ENCODE measurements around the gene DUSP6. TPM values are rescaled to one million over a fixed set of nuclear protein-coding genes. Genes with fewer than 3 reads are reported as not detected.

The DUSP6 gene
- total and polyA plus RNA-seq, 2 donors (not counting 1 experiment from before 2014, with no cell fraction given), result 3.2 to 42.2 TPM

GRCh38 chr12:89319122-89319521 is 33.2 kb downstream of the DUSP6 start:
- Histone ChIP-seq H3K79me2 (ENCODE audit: control insufficient read depth, insufficient read depth, low read length) (no peaks in the 10 kb centered on the region), H3K9ac (ENCODE audit: low read length) (no peak overlapping the region), H3K4me3 (ENCODE audit: control extremely low read depth in 1 of 5, extremely low read depth in 1 of 5, insufficient read depth in 1 of 5, low read depth in 2 of 5, low read length in 4 of 5) (no peak overlapping the region), H3K36me3 (replicated peaks in 1 of 2; ENCODE audit: control extremely low read depth in 1 of 2, control insufficient read depth in 1 of 2, extremely low read depth in 1 of 2, insufficient read depth in 2 of 2, low read length in 1 of 2) (no peaks in the 10 kb centered on the region), H3K9me3 (ENCODE audit: control extremely low read depth in 1 of 3, control insufficient read depth in 2 of 3, insufficient read depth in 1 of 3, low read length in 2 of 3) (no peaks in the 10 kb centered on the region), H3K27me3 (replicated peaks in 1 of 4; ENCODE audit: control extremely low read depth in 1 of 4, control insufficient read depth in 3 of 4, insufficient read depth in 4 of 4, low read length in 3 of 4) (no peaks in the 10 kb centered on the region), H3K4me1 (ENCODE audit: control insufficient read depth in 2 of 2, insufficient read depth in 2 of 2, low read length in 2 of 2) (peaks cover 17 to 29% of the 10 kb centered on the region in 2 donors), H4K20me1 (ENCODE audit: control insufficient read depth, insufficient read depth, low read length, poor library complexity, severe bottlenecking) (no peaks in the 10 kb centered on the region), H2AFZ (ENCODE audit: insufficient read depth, low read depth, low read length, poor library complexity, severe bottlenecking) (no peak overlapping the region), H3K4me2 (replicated peaks; ENCODE audit: low read depth, low read length, poor library complexity, severe bottlenecking) (peak overlapping the region; percentile 47), H3K27ac (ENCODE audit: low read length in 2 of 2) (no peak overlapping the region)
- 78% methylated on average over 3 of the region's 4 CpGs for WGBS (ENCODE audit: insufficient coverage)
- ATAC-seq (ENCODE audit: low read depth) (no peak), DNase-seq (no peak)
- Mint-ChIP-seq H3K4me3 (no peak overlapping the region), H3K27ac (no peak overlapping the region), H3K9me3 (ENCODE audit: insufficient read depth) (no peaks in the 10 kb centered on the region), H3K4me1 (peaks cover 26% of the 10 kb centered on the region), H3K27me3 (no peaks in the 10 kb centered on the region)
- intact Hi-C loops (cut with micrococcal nuclease), result no loop called here
- ChIA-PET CTCF (no interaction called here), POLR2A (no interaction called here)
- no peak for TF ChIP-seq CTCF (IDR thresholded peaks at IDR 0.05)
- TF ChIP-seq EZH2 (IDR thresholded peaks at IDR 0.05; ENCODE audit: borderline replicate concordance, insufficient read depth, low read depth, low read length, poor library complexity, severe bottlenecking), result no peak

GRCh38 chr12:89316705-89317139 is 35.6 kb downstream of the DUSP6 start:
- Histone ChIP-seq H3K27ac (ENCODE audit: low read length in 2 of 2) (no peak overlapping the region), H3K27me3 (replicated peaks in 1 of 4; ENCODE audit: control extremely low read depth in 1 of 4, control insufficient read depth in 3 of 4, insufficient read depth in 4 of 4, low read length in 3 of 4) (no peaks in the 10 kb centered on the region), H2AFZ (ENCODE audit: insufficient read depth, low read depth, low read length, poor library complexity, severe bottlenecking) (peak overlapping the region; percentile 35), H3K4me1 (ENCODE audit: control insufficient read depth in 2 of 2, insufficient read depth in 2 of 2, low read length in 2 of 2) (peaks cover 17 to 28% of the 10 kb centered on the region in 2 donors), H3K79me2 (ENCODE audit: control insufficient read depth, insufficient read depth, low read length) (no peaks in the 10 kb centered on the region), H3K9ac (ENCODE audit: low read length) (no peak overlapping the region), H3K9me3 (ENCODE audit: control extremely low read depth in 1 of 3, control insufficient read depth in 2 of 3, insufficient read depth in 1 of 3, low read length in 2 of 3) (no peaks in the 10 kb centered on the region), H3K4me2 (replicated peaks; ENCODE audit: low read depth, low read length, poor library complexity, severe bottlenecking) (no peak overlapping the region), H3K4me3 (ENCODE audit: control extremely low read depth in 1 of 5, extremely low read depth in 1 of 5, insufficient read depth in 1 of 5, low read depth in 2 of 5, low read length in 4 of 5) (no peak overlapping the region), H3K36me3 (replicated peaks in 1 of 2; ENCODE audit: control extremely low read depth in 1 of 2, control insufficient read depth in 1 of 2, extremely low read depth in 1 of 2, insufficient read depth in 2 of 2, low read length in 1 of 2) (no peaks in the 10 kb centered on the region), H4K20me1 (ENCODE audit: control insufficient read depth, insufficient read depth, low read length, poor library complexity, severe bottlenecking) (no peaks in the 10 kb centered on the region)
- no peak overlapping the region for H3K4me3 Mint-ChIP-seq
- no peak overlapping the region for H3K27ac Mint-ChIP-seq
- peaks cover 25% of the 10 kb centered on the region for H3K4me1 Mint-ChIP-seq
- ChIA-PET POLR2A (no interaction called here), CTCF (interaction anchor here (0.6 kb wide), 1 partner anchor 197 kb away, joined by 4 read pairs; no protein-coding TSS in a partner anchor)
- intact Hi-C loops (cut with micrococcal nuclease), result no loop called here
- H3K27me3 Mint-ChIP-seq, result no peaks in the 10 kb centered on the region
- no peaks in the 10 kb centered on the region for H3K9me3 Mint-ChIP-seq (ENCODE audit: insufficient read depth)
- DNase-seq (no peak), ATAC-seq (ENCODE audit: low read depth) (no peak)
- 80% methylated on average over 1 of the region's 4 CpGs for WGBS (ENCODE audit: insufficient coverage)
- TF ChIP-seq CTCF (IDR thresholded peaks at IDR 0.05) (no peak), EZH2 (IDR thresholded peaks at IDR 0.05; ENCODE audit: borderline replicate concordance, insufficient read depth, low read depth, low read length, poor library complexity, severe bottlenecking) (no peak)
